Frontal cortex (tissue), 4 donors: ENCODE results near the gene NT5C1B. TPM values are rescaled to one million over a fixed set of nuclear protein-coding genes. Genes with fewer than 3 reads are reported as not detected.

Source experiments
- DNase-seq, 2 donors: peaks; one replicate each; pipeline ENCODE4 v3.0.0; 2012; ENCODE audit warnings: low spot score in 2 of 2
- FAIRE-seq: peaks from 2 replicates; lab custom pipeline; 2012; peaks lifted over from hg19 to GRCh38; lab: Jason Lieb, UNC
- total RNA-seq: library from RNA; depleted of rRNA; stranded (reverse); fragments of >200 nt; gene quantifications from one replicate; pipeline ENCODE4 v1.2.3, GENCODE V29; 2014
- donor health status: control.
- donor health status: control.
- donor health status: control.

Gene NT5C1B
- total RNA-seq, 1 donor from 2014 or later, result not detected

GRCh38 chr2:18602298-18602697, 12.9 kb upstream of the NT5C1B start:
- DNase-seq (no peak), FAIRE-seq (no peak)

- FAIRE-seq (no peak), DNase-seq (no peak)
Measured at GRCh38 chr2:18600255-18600613, 10.9 kb upstream of the NT5C1B start.

GRCh38 chr2:18599509-18600254, 10.3 kb upstream of the NT5C1B start:
- DNase-seq, result no peak
- no peak for FAIRE-seq

- no peak for FAIRE-seq
- DNase-seq, result no peak
Measured at GRCh38 chr2:18598848-18599484, 9.6 kb upstream of the NT5C1B start.

GRCh38 chr2:18597618-18598017, 8.2 kb upstream of the NT5C1B start:
- FAIRE-seq (no peak), DNase-seq (no peak)

- FAIRE-seq (no peak), DNase-seq (no peak)
Measured at GRCh38 chr2:18596993-18597392, 7.6 kb upstream of the NT5C1B start.

- DNase-seq (no peak), FAIRE-seq (no peak)
Measured at GRCh38 chr2:18593496-18593895, 4.1 kb upstream of the NT5C1B start.

- DNase-seq (no peak), FAIRE-seq (no peak)
Measured at GRCh38 chr2:18592372-18592771, 3.0 kb upstream of the NT5C1B start.

- DNase-seq (no peak), FAIRE-seq (no peak)
Measured at GRCh38 chr2:18588802-18589201, 567 bp downstream of the NT5C1B start.

- FAIRE-seq (no peak), DNase-seq (no peak)
Measured at GRCh38 chr2:18588049-18588448, 1.3 kb downstream of the NT5C1B start.

GRCh38 chr2:18585526-18585925, 3.8 kb downstream of the NT5C1B start:
- no peak for DNase-seq

GRCh38 chr2:18584608-18584954, 4.8 kb downstream of the NT5C1B start:
- DNase-seq, result no peak
- FAIRE-seq, result no peak

More at GRCh38 chr2:18585526-18585925, 3.8 kb downstream of the NT5C1B start:
- FAIRE-seq, result no peak

- no peak for DNase-seq
- no peak for FAIRE-seq
Measured at GRCh38 chr2:18583905-18584607, 5.3 kb downstream of the NT5C1B start.

GRCh38 chr2:18580606-18581005, 8.8 kb downstream of the NT5C1B start:
- no peak for FAIRE-seq
- no peak for DNase-seq

- DNase-seq, result no peak
- no peak for FAIRE-seq
Measured at GRCh38 chr2:18578033-18578432, 11.3 kb downstream of the NT5C1B start.

- no peak for DNase-seq
- no peak for FAIRE-seq
Measured at GRCh38 chr2:18566145-18566769, 23.1 kb downstream of the NT5C1B start.

- no peak for DNase-seq
- no peak for FAIRE-seq
Measured at GRCh38 chr2:18560797-18561085, 28.6 kb downstream of the NT5C1B start.

- peak; percentile 76 to 82 for DNase-seq
- no peak for FAIRE-seq
Measured at GRCh38 chr2:18560031-18560796, 29.2 kb downstream of the NT5C1B start, which contains the start of gene RDH14. Gene RDH14 (minus strand): TSS chr2:18560653. CDS start chr2:18560572, 81 bp downstream.

- FAIRE-seq, result no peak
Measured at GRCh38 chr2:18559531-18560030, 29.8 kb downstream of the NT5C1B start.

GRCh38 chr2:18558458-18558857, 30.9 kb downstream of the NT5C1B start:
- FAIRE-seq, result no peak

More at GRCh38 chr2:18559531-18560030, 29.8 kb downstream of the NT5C1B start:
- DNase-seq, result no peak

More at GRCh38 chr2:18558458-18558857, 30.9 kb downstream of the NT5C1B start:
- DNase-seq, result no peak
